Progenitor cell of endocrine pancreas (in vitro differentiated cells): ENCODE data around the gene BSN. TPM values are rescaled to one million over a fixed set of nuclear protein-coding genes. Genes with fewer than 3 reads are reported as not detected.

Source experiments
- DNase-seq: peaks from one replicate; pipeline ENCODE4 v3.0.0; 2021; ENCODE audit warnings: low spot score; ENCODE audit not compliant: unreplicated experiment
- H3K27ac Mint-ChIP-seq: 2 replicates; pipeline ENCODE4 v1.8.0; 2021; ENCODE audit warnings: mild to moderate bottlenecking, moderate library complexity, mixed read lengths
- H3K27me3 Mint-ChIP-seq: 2 replicates; pipeline ENCODE4 v1.8.0; 2021; ENCODE audit warnings: mixed read lengths
- H3K36me3 Mint-ChIP-seq: 2 replicates; pipeline ENCODE4 v1.8.0; 2022; ENCODE audit warnings: mixed read lengths; ENCODE audit not compliant: insufficient read depth
- H3K4me1 Mint-ChIP-seq: 2 replicates; pipeline ENCODE4 v1.8.0; 2021; ENCODE audit warnings: low read depth, mixed read lengths
- H3K4me3 Mint-ChIP-seq: 2 replicates; pipeline ENCODE4 v1.8.0; 2021; ENCODE audit warnings: low read depth, mild to moderate bottlenecking, moderate library complexity, mixed read lengths
- H3K9me3 Mint-ChIP-seq: 2 replicates; pipeline ENCODE4 v1.8.0; 2021; ENCODE audit warnings: low read depth, mixed read lengths
- CTCF ChIP-seq: fragments of 200-600 bp; sonication (generic); IDR thresholded peaks from one replicate; pipeline ENCODE4 v1.5.0; 2021; ENCODE audit warnings: antibody characterized with exemption, mild to moderate bottlenecking; ENCODE audit not compliant: unreplicated experiment
- total RNA-seq: library from RNA; stranded (reverse); gene quantifications from 2 replicates; pipeline ENCODE4 v1.2.1, GENCODE V29; 2021

The BSN gene
- total RNA-seq, 1 donor from 2014 or later = 3.8 TPM

- Mint-ChIP-seq H3K27ac (no peak overlapping the region), H3K9me3 (peaks cover 3% of the 10 kb centered on the region), H3K36me3 (no peaks in the 10 kb centered on the region), H3K4me1 (no peaks in the 10 kb centered on the region), H3K27me3 (peaks cover 11% of the 10 kb centered on the region), H3K4me3 (no peak overlapping the region)
- DNase-seq = no peak
- no peak for TF ChIP-seq CTCF
Observed at GRCh38 chr3:49617390-49618013, 63.2 kb downstream of the BSN start.

GRCh38 chr3:49618412-49618811 lies 64.1 kb downstream of the BSN start:
- Mint-ChIP-seq H3K36me3 (no peaks in the 10 kb centered on the region), H3K27me3 (peaks cover 11% of the 10 kb centered on the region), H3K9me3 (no peaks in the 10 kb centered on the region), H3K4me1 (no peaks in the 10 kb centered on the region), H3K27ac (no peak overlapping the region), H3K4me3 (no peak overlapping the region)
- no peak for TF ChIP-seq CTCF
- DNase-seq = no peak

GRCh38 chr3:49619649-49620048 lies 65.4 kb downstream of the BSN start:
- H3K36me3 Mint-ChIP-seq = no peaks in the 10 kb centered on the region
- H3K27me3 Mint-ChIP-seq = peaks cover 11% of the 10 kb centered on the region
- H3K4me1 Mint-ChIP-seq = no peaks in the 10 kb centered on the region
- no peak overlapping the region for H3K4me3 Mint-ChIP-seq
- TF ChIP-seq CTCF = no peak
- no peaks in the 10 kb centered on the region for H3K9me3 Mint-ChIP-seq
- no peak overlapping the region for H3K27ac Mint-ChIP-seq
- no peak for DNase-seq

GRCh38 chr3:49620728-49621127 lies 66.5 kb downstream of the BSN start:
- Mint-ChIP-seq H3K36me3 (no peaks in the 10 kb centered on the region), H3K4me1 (no peaks in the 10 kb centered on the region), H3K27ac (no peak overlapping the region), H3K27me3 (peaks cover 11% of the 10 kb centered on the region), H3K9me3 (no peaks in the 10 kb centered on the region), H3K4me3 (no peak overlapping the region)
- no peak for DNase-seq
- no peak for TF ChIP-seq CTCF

- no peak for DNase-seq
- Mint-ChIP-seq H3K36me3 (no peaks in the 10 kb centered on the region), H3K9me3 (no peaks in the 10 kb centered on the region), H3K27ac (no peak overlapping the region), H3K4me1 (no peaks in the 10 kb centered on the region), H3K4me3 (no peak overlapping the region), H3K27me3 (peaks cover 11% of the 10 kb centered on the region)
- TF ChIP-seq CTCF = no peak
Observed at GRCh38 chr3:49623071-49623470, 68.8 kb downstream of the BSN start.
